DMS79 (cell line): ENCODE measurements around the gene SENP6.
"Not testable (repeated sequence)": the region's sequence is repeated elsewhere in the genome, so short reads cannot be mapped to it uniquely, and the experiment has no call there.

Experiments used
- DNase-seq: peaks from one replicate; lab custom pipeline; 2025; lab: John Stamatoyannopoulos, UW

SENP6 gene

GRCh38 chr6:75608304-75608703 is 6.6 kb downstream of the SENP6 start:
- no peak for DNase-seq

- DNase-seq, result no peak
Observed at GRCh38 chr6:75608956-75609533, 7.4 kb downstream of the SENP6 start.

- no peak for DNase-seq
Observed at GRCh38 chr6:75609639-75610590, 8.2 kb downstream of the SENP6 start.

GRCh38 chr6:75611011-75611701 is 9.5 kb downstream of the SENP6 start:
- no peak for DNase-seq

DNA sequence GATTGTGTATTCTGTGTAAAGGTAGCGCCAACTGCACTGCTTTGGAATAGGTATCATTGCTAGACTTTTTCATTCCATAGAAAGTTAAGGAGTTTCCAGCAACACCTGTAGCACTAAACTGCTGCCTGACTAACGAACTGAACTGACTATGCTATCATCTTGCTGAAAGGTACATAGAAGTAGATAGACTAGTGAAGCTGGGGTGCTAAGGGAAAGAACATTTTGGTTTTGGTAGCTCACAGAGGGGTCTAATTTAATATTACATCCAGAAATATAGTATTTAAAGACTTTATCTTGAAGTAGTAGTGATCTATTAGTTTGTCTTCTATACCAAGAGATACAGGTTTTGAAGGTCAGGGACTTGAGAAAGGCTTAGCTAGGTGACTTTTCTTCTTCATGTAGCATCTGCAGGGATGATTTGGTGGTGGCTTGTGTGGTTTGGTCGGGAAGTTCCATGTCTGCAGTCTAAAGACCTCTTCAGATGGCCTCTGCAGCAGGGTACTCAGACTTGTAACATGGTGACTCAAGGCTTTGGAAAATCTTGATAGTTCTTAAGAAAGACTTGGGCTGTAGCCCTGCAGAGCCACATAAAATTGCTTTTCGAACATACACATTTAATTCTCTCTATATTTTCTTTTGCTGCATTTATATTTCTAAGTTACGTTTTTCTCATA is 10.2 kb downstream of the SENP6 start:
- no peak for DNase-seq

DNA sequence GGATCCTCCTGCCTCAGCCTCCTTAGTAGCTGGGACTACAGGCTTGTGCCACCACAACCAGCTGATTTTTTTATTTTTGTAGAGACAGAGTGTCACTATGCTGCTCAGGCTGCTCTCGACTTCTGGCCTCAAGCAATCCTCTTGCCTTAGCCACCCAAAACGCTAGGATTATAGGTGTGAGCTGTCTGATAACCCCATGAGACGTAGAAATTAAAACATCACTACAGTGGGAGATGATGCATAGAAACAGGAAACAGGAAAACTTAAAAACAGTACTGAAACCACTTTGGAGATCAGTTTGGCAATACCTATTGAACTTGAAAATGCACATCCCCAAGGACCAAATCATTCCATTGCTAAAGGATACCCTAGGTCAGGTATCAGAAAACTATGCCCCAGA is 10.8 kb downstream of the SENP6 start:
- no peak for DNase-seq

DNA sequence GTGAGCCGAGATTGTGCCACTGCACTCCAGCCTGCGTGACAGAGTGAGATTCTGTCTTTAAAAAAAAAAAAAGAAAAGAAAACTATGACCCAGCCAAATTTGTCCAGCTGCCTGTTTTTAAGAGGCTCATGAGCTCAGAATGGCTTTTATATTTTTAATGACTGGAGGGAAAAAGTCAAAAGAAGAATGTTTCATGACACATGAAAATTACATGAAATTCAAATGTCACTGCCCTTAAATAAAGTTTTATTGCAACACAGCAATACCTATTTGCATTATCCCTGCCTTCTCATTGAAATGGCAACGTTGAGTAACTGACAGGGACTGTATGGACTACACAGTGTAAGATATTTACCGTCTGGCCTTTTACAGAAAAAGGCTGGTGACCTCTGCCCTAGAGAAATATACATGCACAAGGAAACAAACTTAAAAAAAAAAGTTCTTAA is 11.4 kb downstream of the SENP6 start:
- no peak for DNase-seq

DNA sequence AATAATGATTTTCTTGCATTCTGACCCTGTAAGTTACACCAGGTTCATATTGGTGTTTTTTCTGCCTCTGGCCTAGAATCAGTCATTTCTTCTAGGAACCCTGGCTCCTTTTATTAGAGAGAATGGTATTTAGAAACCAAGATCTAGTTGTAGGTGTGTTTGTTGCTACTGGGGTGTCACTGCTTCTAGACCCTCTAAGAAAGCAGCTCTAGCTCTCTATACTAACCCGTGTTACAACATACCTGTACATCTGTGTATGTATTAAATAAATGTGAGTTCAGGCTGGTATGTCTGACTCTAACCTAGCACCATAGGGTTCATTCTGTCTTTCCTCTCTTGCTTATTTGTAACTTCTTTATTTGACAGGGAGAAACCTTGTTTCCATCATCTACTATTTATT is 16.8 kb downstream of the SENP6 start:
- DNase-seq, result no peak

DNA sequence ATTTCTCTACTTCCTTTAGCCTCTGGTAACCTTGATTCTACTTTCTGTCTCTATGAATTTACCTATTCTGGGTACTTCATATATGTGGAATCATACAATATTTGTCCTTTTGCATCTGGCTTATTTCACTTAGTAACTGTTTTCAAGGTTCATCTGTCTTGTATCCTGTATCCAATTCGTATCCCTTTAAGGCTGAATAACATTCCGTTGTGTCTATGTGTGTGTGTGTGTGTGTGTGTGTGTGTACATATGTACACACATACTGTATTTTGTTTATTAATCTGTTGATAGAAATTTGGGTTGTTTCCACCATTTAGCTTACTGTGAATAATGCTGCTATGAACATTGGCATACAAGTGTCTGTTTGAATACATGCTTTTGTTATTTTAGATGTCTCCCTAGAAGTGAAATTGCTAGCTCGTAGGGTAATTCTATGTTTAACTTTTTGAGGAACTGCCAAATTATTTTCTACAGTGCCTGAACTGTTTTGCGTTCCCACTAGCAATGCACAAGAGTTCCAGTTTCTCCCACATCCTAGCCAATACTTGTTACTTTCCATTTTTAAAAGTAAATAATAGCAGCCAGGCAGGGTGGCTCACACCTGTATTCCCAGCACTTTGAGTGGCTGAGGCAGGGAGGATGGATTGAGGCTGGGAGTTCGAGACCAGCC is 17.7 kb downstream of the SENP6 start:
- no peak for DNase-seq

GRCh38 chr6:75620381-75621304 is 19.0 kb downstream of the SENP6 start:
- no peak for DNase-seq

DNA sequence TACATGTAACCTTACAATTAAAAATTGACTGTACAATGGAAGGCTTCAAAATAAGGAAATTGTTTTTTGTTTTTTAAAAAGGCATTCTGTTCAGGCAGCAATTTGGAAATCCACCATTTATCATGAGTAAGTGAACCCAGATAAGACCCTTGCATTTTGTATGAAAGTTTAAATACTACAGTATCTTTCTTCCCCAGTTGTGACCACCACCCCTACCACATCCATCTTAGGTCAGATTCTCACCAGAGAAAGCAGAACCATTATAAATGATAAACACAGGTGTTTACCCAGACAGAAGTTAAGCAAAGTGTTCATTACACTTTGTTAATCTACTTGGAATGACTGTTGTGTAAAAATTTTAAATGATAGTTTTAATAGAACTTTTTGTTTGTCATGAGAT is 20.2 kb downstream of the SENP6 start:
- DNase-seq, result no peak

DNA sequence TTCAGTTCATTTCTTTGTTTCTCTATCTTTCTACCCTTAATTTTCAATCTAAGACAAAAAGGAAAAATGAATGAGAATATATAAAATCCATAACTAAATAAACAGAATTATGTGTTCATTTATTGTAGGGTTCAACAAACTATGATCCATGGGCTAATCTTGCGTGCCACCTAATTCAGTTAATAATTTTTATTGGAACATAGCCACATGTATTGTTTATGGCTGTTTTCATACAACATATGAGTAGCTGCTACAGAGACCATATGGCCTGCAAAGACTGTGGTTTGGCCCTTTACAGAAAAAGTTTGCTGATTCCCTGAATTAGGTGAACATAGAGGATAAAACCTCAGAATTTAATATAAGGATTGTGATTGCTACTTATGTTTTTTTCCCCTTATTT is 21.8 kb downstream of the SENP6 start:
- DNase-seq, result no peak

DNA sequence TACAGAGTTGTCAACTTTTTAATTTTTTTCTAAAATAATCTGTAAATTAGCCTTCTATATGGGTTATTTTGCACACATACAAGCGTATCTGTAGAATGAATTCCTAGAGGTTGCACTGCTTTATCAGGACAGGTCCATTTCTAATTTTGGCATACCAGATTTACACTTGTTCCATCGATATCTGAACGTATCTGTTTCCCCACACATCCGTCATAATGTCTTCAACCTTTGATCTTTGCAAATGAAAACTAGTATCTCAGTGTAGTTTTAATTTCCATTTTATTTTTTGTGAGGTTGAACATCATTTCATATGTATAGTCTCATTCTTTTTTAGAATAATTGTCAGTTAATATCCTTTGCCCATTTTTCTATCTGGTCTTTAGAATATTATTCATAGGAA is 22.7 kb downstream of the SENP6 start:
- DNase-seq, result no peak

- DNase-seq, result no peak
Observed at GRCh38 chr6:75624988-75625387, 23.3 kb downstream of the SENP6 start.

GRCh38 chr6:75626561-75626960 is 24.9 kb downstream of the SENP6 start:
- DNase-seq, result no peak

GRCh38 chr6:75627708-75628107 is 26.0 kb downstream of the SENP6 start:
- DNase-seq, result not testable (repeated sequence)

GRCh38 chr6:75631859-75632635 is 30.4 kb downstream of the SENP6 start:
- DNase-seq, result no peak

DNA sequence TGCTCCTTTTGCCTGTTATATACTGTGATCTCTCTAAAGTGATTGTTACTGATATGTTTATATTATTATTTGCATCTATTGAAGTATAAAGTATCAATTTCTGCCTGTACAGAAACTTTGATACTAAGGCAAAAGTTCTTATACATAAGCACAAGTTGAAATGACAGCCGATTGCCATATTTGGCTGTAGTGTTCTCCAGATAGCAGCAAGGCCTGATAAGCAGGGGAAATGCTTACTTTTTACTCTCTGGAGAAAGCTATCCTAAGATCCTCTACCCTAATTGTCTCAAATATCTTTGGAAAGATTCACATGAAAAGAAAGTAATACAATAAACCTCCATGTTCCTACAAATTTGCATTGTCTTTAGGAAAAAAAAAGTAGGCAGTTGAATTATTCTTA is 31.4 kb downstream of the SENP6 start:
- DNase-seq, result no peak

DNA sequence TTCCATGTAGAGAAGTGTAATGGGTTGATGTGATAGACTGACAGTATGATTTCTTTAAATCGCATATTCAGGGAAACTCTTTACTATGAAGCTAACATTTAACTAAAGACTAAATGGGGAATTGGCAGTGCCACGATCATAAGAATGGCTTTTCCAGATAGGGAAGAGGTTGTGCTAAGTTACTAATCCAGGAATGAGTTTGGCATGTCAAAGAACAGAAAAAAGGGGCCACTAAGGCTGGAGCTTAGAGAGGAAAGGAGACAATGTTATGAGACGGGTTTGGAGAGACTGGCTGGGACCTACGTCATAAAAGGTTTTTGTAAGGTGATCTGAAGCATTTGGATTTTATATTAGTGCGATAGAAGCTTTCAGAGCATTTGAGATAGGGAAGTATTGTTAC is 40.6 kb downstream of the SENP6 start:
- no peak for DNase-seq

DNA sequence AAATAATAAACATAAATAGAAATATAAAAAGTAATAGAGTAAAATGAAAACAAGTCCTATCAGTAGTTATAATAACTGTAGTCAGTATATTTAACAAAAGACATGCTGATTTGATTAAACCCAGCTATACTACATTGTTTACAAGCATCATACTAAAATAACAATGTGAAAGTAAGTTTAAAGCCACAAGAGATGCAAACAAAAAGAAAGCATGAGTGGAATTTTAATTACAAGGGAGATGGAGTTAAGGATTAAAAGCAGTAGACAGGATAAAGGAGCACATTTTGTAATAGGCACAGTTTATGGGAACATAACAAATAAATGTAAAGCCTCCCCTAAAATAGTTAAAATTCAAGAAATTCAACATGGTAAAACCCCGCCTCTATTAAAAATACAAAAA is 41.5 kb downstream of the SENP6 start:
- DNase-seq, result no peak
